Sigmoid colon (tissue), 7 donors: ENCODE data around the gene POGLUT3. TPM values are rescaled to one million over a fixed set of nuclear protein-coding genes. Genes with fewer than 3 reads are reported as not detected.

ENCODE experiments used
- DNase-seq: peaks from one replicate; pipeline ENCODE4 v3.0.0-alpha.2; 2019
- H3K27ac ChIP-seq, 4 donors: fragments of 200-600 bp; sonication (generic); one replicate each; pipeline ENCODE4 v1.5.1; 2016 to 2019; ENCODE audit warnings: mild to moderate bottlenecking in 1 of 4
- H3K27me3 ChIP-seq, 3 donors: fragments of 200-600 bp; sonication (generic); one replicate each; pipeline ENCODE4 v1.5.1; 2019; ENCODE audit warnings: mild to moderate bottlenecking in 1 of 3
- H3K36me3 ChIP-seq, 4 donors: fragments of 200-600 bp; sonication (generic); one replicate each; pipeline ENCODE4 v1.5.1; 2016 to 2019
- H3K4me1 ChIP-seq, 4 donors: fragments of 200-600 bp; sonication (generic); one replicate each; pipeline ENCODE4 v1.5.1; 2017 to 2019
- H3K4me3 ChIP-seq, 4 donors: fragments of 200-600 bp; sonication (generic); one replicate each; pipeline ENCODE4 v1.5.1; 2017 to 2019; ENCODE audit warnings: mild to moderate bottlenecking in 2 of 4, moderate library complexity in 1 of 4
- H3K9me3 ChIP-seq, 4 donors: fragments of 200-600 bp in 3 of 4; sonication (generic) in 3 of 4; one replicate each; pipeline versions ENCODE4 v1.5.1 to v1.6.1; 2013 to 2019
- CTCF ChIP-seq, 4 experiments: fragments of 450-650 bp in 3 of 4; fragments of 200-600 bp in 1 of 4; IDR thresholded peaks; one replicate each; pipeline ENCODE4 v1.5.1; 2016 to 2019; ENCODE audit warnings: antibody characterized with exemption in 4 of 4, mild to moderate bottlenecking in 3 of 4, moderate library complexity in 2 of 4
- EP300 ChIP-seq, 4 donors: sonication (generic); formaldehyde crosslinking; IDR thresholded peaks; one replicate each; pipeline ENCODE4 v1.6.1; 2017; ENCODE audit warnings: antibody characterized with exemption in 4 of 4
- POLR2A ChIP-seq, 2 donors: fragments of 450-650 bp; IDR thresholded peaks; one replicate each; pipeline ENCODE4 v1.6.1; 2016; ENCODE audit warnings: antibody characterized with exemption in 2 of 2, mild to moderate bottlenecking in 2 of 2, moderate library complexity in 2 of 2
- POLR2AphosphoS5 ChIP-seq, 4 donors: sonication (generic); formaldehyde crosslinking; IDR thresholded peaks; one replicate each; pipeline ENCODE4 v1.6.1; 2017; ENCODE audit warnings: antibody characterized with exemption in 4 of 4
- WGBS, 2 donors: extraction: QIAGEN DNeasy Blood & Tissue Kit; methylation state at CpG; one replicate each; pipeline ENCODE4 v1.1.7; 2013; 5-methylcytosine and 5-hydroxymethylcytosine counted together
- intact Hi-C: fragments of 100-400 bp; cut with DNase I; formaldehyde crosslinking; loops from one replicate; pipeline ENCODE4 v1.15.1; 2023
- polyA plus RNA-seq, 3 donors: library from polyadenylated mRNA; stranded (reverse); fragments of 200-250 nt; gene quantifications; one replicate each; pipeline ENCODE4 v1.2.3, GENCODE V29; 2013
- total RNA-seq, 4 donors: library from RNA; depleted of rRNA; stranded (reverse); fragments of >200 nt; gene quantifications; one replicate each; pipeline ENCODE4 v1.1.0, GENCODE V29; 2016
- donor health status: healthy with polysubstance abuse.
- donor health status: Bipolar disorder and iron deficiency.
- donor health status: healthy.

The POGLUT3 gene
- total and polyA plus RNA-seq, 7 donors: 4.4 to 28.5 (median 17.7) TPM

- intact Hi-C loops: no loop called here
- WGBS, 2 donors: 94 to 95% methylated on average over 5 of the region's 5 CpGs
Observed at GRCh38 chr11:108530426-108530825, 32.2 kb upstream of the POGLUT3 start.

GRCh38 chr11:108527382-108527781 lies 29.2 kb upstream of the POGLUT3 start:
- intact Hi-C loops: no loop called here

More at GRCh38 chr11:108530426-108530825, 32.2 kb upstream of the POGLUT3 start:
- H3K9me3 ChIP-seq: no peaks in the 10 kb centered on the region
- no peaks in the 10 kb centered on the region for H3K36me3 ChIP-seq
- no peak for DNase-seq
- TF ChIP-seq POLR2AphosphoS5 (IDR thresholded peaks at IDR 0.05) (no peak), CTCF (IDR thresholded peaks at IDR 0.05) (no peak), EP300 (IDR thresholded peaks at IDR 0.05) (no peak), POLR2A (IDR thresholded peaks at IDR 0.05) (no peak)
- no peak overlapping the region for H3K4me3 ChIP-seq
- no peak overlapping the region for H3K27ac ChIP-seq
- H3K4me1 ChIP-seq: no peaks in the 10 kb centered on the region
- H3K27me3 ChIP-seq: no peaks in the 10 kb centered on the region

GRCh38 chr11:108525161-108525560 lies 27.0 kb upstream of the POGLUT3 start:
- no peak overlapping the region for H3K27ac ChIP-seq
- no peak for DNase-seq
- no peaks in the 10 kb centered on the region for H3K9me3 ChIP-seq
- no peaks in the 10 kb centered on the region for H3K27me3 ChIP-seq
- TF ChIP-seq POLR2AphosphoS5 (IDR thresholded peaks at IDR 0.05): no peak
- TF ChIP-seq EP300 (IDR thresholded peaks at IDR 0.05): no peak
- TF ChIP-seq POLR2A (IDR thresholded peaks at IDR 0.05): no peak
- no peak for TF ChIP-seq CTCF (IDR thresholded peaks at IDR 0.05)
- H3K4me3 ChIP-seq: no peak overlapping the region
- H3K4me1 ChIP-seq: no peaks in the 10 kb centered on the region
- intact Hi-C loops: no loop called here
- H3K36me3 ChIP-seq: no peaks in the 10 kb centered on the region
- 92% methylated on average over 1 of the region's 1 CpG for WGBS, 2 donors

More at GRCh38 chr11:108527382-108527781, 29.2 kb upstream of the POGLUT3 start:
- 91 to 95% methylated on average over 6 of the region's 6 CpGs for WGBS, 2 donors
- no peak overlapping the region for H3K4me3 ChIP-seq
- H3K27ac ChIP-seq: no peak overlapping the region
- no peaks in the 10 kb centered on the region for H3K9me3 ChIP-seq
- H3K36me3 ChIP-seq: no peaks in the 10 kb centered on the region
- no peak for TF ChIP-seq POLR2AphosphoS5 (IDR thresholded peaks at IDR 0.05)
- TF ChIP-seq EP300 (IDR thresholded peaks at IDR 0.05): no peak
- no peak for TF ChIP-seq POLR2A (IDR thresholded peaks at IDR 0.05)
- no peak for TF ChIP-seq CTCF (IDR thresholded peaks at IDR 0.05)
- no peaks in the 10 kb centered on the region for H3K4me1 ChIP-seq
- no peak for DNase-seq
- H3K27me3 ChIP-seq: no peaks in the 10 kb centered on the region

GRCh38 chr11:108524422-108524821 lies 26.2 kb upstream of the POGLUT3 start:
- Histone ChIP-seq H3K4me3 (no peak overlapping the region), H3K9me3 (no peaks in the 10 kb centered on the region), H3K27ac (no peak overlapping the region), H3K36me3 (no peaks in the 10 kb centered on the region), H3K27me3 (no peaks in the 10 kb centered on the region), H3K4me1 (no peaks in the 10 kb centered on the region)
- no peak for DNase-seq
- intact Hi-C loops: no loop called here
- TF ChIP-seq CTCF (IDR thresholded peaks at IDR 0.05): no peak

GRCh38 chr11:108522318-108522717 lies 24.1 kb upstream of the POGLUT3 start:
- 82 to 85% methylated on average over 1 of the region's 1 CpG for WGBS, 2 donors
- intact Hi-C loops: no loop called here

More at GRCh38 chr11:108522318-108522717, 24.1 kb upstream of the POGLUT3 start:
- Histone ChIP-seq H3K4me3 (no peak overlapping the region), H3K36me3 (no peaks in the 10 kb centered on the region), H3K9me3 (no peaks in the 10 kb centered on the region), H3K4me1 (no peaks in the 10 kb centered on the region), H3K27ac (no peak overlapping the region), H3K27me3 (no peaks in the 10 kb centered on the region)
- DNase-seq: no peak
- no peak for TF ChIP-seq POLR2AphosphoS5 (IDR thresholded peaks at IDR 0.05)
- no peak for TF ChIP-seq EP300 (IDR thresholded peaks at IDR 0.05)
- TF ChIP-seq CTCF (IDR thresholded peaks at IDR 0.05): no peak
- TF ChIP-seq POLR2A (IDR thresholded peaks at IDR 0.05): no peak
